Right lobe of liver (tissue), 6 donors: ENCODE data around the gene STARD4. TPM values are rescaled to one million over a fixed set of nuclear protein-coding genes. Genes with fewer than 3 reads are reported as not detected.

ENCODE experiments used
- ATAC-seq, 4 donors: fragments of 200-7000 bp; cut with Tn5 transposase; one replicate each; pipeline ENCODE4 v1.9.1; 2020; ENCODE audit warnings: mild to moderate bottlenecking in 4 of 4, moderate library complexity in 4 of 4
- DNase-seq, 3 donors: peaks; one replicate each; pipeline ENCODE4 v3.0.0-alpha.2; 2020
- H3K27ac ChIP-seq, 3 donors: fragments of 200-600 bp; one replicate each; pipeline ENCODE4 v1.8.0; 2022
- H3K27me3 ChIP-seq, 2 donors: fragments of 200-600 bp; one replicate each; pipeline ENCODE4 v1.8.0; 2022
- H3K36me3 ChIP-seq, 4 donors: fragments of 200-600 bp; sonication (generic) in 1 of 4; one replicate each; pipeline versions ENCODE4 v1.5.1 to v1.8.0; 2017 to 2022; ENCODE audit warnings: control low read depth in 1 of 4
- H3K4me1 ChIP-seq, 4 donors: fragments of 200-600 bp; sonication (generic) in 1 of 4; one replicate each; pipeline versions ENCODE4 v1.5.1 to v1.8.0; 2017 to 2022; ENCODE audit warnings: control low read depth in 1 of 4
- H3K4me3 ChIP-seq, 3 donors: fragments of 200-600 bp; one replicate each; pipeline ENCODE4 v1.8.0; 2022
- H3K9me3 ChIP-seq, 4 donors: fragments of 200-600 bp; sonication (generic) in 1 of 4; one replicate each; pipeline versions ENCODE4 v1.5.1 to v1.8.0; 2017 to 2022; ENCODE audit warnings: control low read depth in 1 of 4
- POLR2A ChIP-seq: fragments of 450-650 bp; IDR thresholded peaks from one replicate; pipeline ENCODE4 v1.6.1; 2017; ENCODE audit warnings: antibody characterized with exemption, mild to moderate bottlenecking
- WGBS: methylation state at CpG from one replicate; pipeline ENCODE4 v1.1.6; 2018; ENCODE audit warnings: low coverage, low lambda C conversion rate; ENCODE audit not compliant: insufficient coverage; ENCODE audit errors: missing lambda C conversion rate; 5-methylcytosine and 5-hydroxymethylcytosine counted together
- intact Hi-C, 2 donors: fragments of 100-400 bp; cut with DNase I; formaldehyde crosslinking; loops; one replicate each; pipeline versions ENCODE4 v1.11.2 to v1.14.1; 2022
- total RNA-seq, 6 experiments: library from RNA; depleted of rRNA in 2 of 6; stranded (reverse); fragments of >200 nt in 2 of 6; fragmentation: NEBNext Ultra II Directional in 3 of 6; extraction: Animal tissue kit (Norgen Biotek cat#: 25700) in 3 of 6; gene quantifications; one replicate each; pipeline versions ENCODE4 v1.1.0 to v1.2.4, GENCODE V29; 2016 to 2023
- TF ChIP-seq, protein P1 (sequence below), 4 donors: fragments of 200-600 bp in 3 of 4; fragments of 450-650 bp in 1 of 4; IDR thresholded peaks; one replicate each; pipeline versions ENCODE4 v1.5.1 to v1.8.0; 2016 to 2022; ENCODE audit warnings: antibody characterized with exemption in 4 of 4, mild to moderate bottlenecking in 2 of 4
- donor health status: DM: no; HTN: yes; CAD: no.
- donor health status: DM: no; HTN: no; CAD: no.
- donor health status: DM: no; HTN: no; CAD: no.
- donor health status: DM: no; HTN: yes; CAD: no.
- donor health status: DM: no; HTN: yes; CAD: no.

STARD4 gene
- total RNA-seq, 6 experiments from 2014 or later = 6.4 to 30.5 (median 18.1) TPM

DNA sequence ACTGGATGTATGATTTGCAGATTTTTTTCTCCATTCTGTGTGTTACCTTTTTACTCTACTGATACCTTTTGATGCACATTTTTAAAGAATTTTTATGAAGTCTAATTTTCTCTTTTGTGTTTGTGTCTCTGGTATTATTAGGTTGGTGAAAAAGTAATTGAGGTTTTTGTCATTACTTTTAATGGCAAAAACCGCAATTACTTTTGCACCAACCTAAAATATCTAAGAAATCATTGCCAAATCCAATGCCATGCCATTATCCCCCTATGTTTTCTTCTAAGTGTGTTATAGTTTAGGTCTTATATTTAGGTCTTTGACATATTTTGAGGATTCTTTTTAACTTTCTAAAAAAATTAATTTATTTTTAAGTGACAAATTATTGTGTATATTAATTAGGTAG, 43.4 kb upstream of the STARD4 start:
- no peak for ATAC-seq
- no peak overlapping the region for H3K4me3 ChIP-seq
- no peaks in the 10 kb centered on the region for H3K27me3 ChIP-seq
- H3K9me3 ChIP-seq = no peaks in the 10 kb centered on the region
- no peak for TF ChIP-seq POLR2A
- TF ChIP-seq, protein P1, sequence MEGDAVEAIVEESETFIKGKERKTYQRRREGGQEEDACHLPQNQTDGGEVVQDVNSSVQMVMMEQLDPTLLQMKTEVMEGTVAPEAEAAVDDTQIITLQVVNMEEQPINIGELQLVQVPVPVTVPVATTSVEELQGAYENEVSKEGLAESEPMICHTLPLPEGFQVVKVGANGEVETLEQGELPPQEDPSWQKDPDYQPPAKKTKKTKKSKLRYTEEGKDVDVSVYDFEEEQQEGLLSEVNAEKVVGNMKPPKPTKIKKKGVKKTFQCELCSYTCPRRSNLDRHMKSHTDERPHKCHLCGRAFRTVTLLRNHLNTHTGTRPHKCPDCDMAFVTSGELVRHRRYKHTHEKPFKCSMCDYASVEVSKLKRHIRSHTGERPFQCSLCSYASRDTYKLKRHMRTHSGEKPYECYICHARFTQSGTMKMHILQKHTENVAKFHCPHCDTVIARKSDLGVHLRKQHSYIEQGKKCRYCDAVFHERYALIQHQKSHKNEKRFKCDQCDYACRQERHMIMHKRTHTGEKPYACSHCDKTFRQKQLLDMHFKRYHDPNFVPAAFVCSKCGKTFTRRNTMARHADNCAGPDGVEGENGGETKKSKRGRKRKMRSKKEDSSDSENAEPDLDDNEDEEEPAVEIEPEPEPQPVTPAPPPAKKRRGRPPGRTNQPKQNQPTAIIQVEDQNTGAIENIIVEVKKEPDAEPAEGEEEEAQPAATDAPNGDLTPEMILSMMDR (IDR thresholded peaks at IDR 0.05) = no peak
- H3K27ac ChIP-seq = no peak overlapping the region
- WGBS = 73% methylated on average over 1 of the region's 1 CpG
- DNase-seq = no peak
- peaks cover 0 to under 1% (median 0%) of the 10 kb centered on the region in 4 donors for H3K4me1 ChIP-seq
- H3K36me3 ChIP-seq = no peaks in the 10 kb centered on the region
- intact Hi-C loops = loop anchor here in 1 of 2 donors (10.0 kb wide), 1 partner anchor 589 kb away; no protein-coding TSS in a partner anchor

- no peaks in the 10 kb centered on the region for H3K9me3 ChIP-seq
- intact Hi-C loops = loop anchor here in 1 of 2 donors (10.0 kb wide), 1 partner anchor 591 kb away; no protein-coding TSS in a partner anchor
- TF ChIP-seq, protein P1 (IDR thresholded peaks at IDR 0.05) = no peak
- no peak for TF ChIP-seq POLR2A
- ATAC-seq (no peak), DNase-seq (no peak)
- no peaks in the 10 kb centered on the region for H3K36me3 ChIP-seq
- H3K4me3 ChIP-seq = no peak overlapping the region
- H3K27ac ChIP-seq = no peak overlapping the region
- 93% methylated on average over 1 of the region's 1 CpG for WGBS
- H3K27me3 ChIP-seq = no peaks in the 10 kb centered on the region
- peaks cover 0 to 14% (median 0%) of the 10 kb centered on the region in 4 donors for H3K4me1 ChIP-seq
These were observed 41.5 kb upstream of the STARD4 start for GRCh38 chr5:111553868-111554267.

GRCh38 chr5:111552896-111553295, 40.6 kb upstream of the STARD4 start:
- DNase-seq (no peak), ATAC-seq (no peak)
- WGBS = 78% methylated on average over 1 of the region's 1 CpG
- Histone ChIP-seq H3K36me3 (no peaks in the 10 kb centered on the region), H3K27ac (no peak overlapping the region), H3K4me3 (no peak overlapping the region), H3K4me1 (peaks cover 0 to 16% (median 0%) of the 10 kb centered on the region in 4 donors), H3K27me3 (no peaks in the 10 kb centered on the region), H3K9me3 (no peaks in the 10 kb centered on the region)
- intact Hi-C loops = loop anchor here in 1 of 2 donors (10.0 kb wide), 1 partner anchor 592 kb away; no protein-coding TSS in a partner anchor
- TF ChIP-seq, protein P1 (IDR thresholded peaks at IDR 0.05) = no peak
- TF ChIP-seq POLR2A = no peak

DNA sequence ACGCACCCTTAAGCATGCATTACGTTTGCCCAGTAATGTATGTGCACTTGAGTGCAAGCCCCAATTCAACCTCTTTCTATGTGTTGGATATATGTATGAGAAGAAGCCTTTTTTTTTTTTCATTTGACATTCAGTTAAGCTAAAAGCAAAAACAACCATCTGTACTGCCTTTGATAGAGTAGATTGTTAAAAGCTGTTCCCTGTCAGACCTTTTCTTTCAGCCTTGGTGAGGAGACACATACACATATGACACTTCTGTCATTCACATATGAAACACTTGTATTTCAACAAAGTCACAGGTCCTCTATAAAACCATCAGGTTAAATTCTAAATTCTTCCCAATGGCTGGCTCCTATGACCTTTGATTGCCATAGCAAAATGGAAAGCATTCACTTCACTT, 40.2 kb upstream of the STARD4 start:
- WGBS = no CpG with 5 or more reads among the region's 2 CpGs
- H3K27ac ChIP-seq = no peak overlapping the region

More for the DNA sequence above, 40.2 kb upstream of the STARD4 start:
- Histone ChIP-seq H3K36me3 (no peaks in the 10 kb centered on the region), H3K4me1 (peaks cover 0 to 16% (median 0%) of the 10 kb centered on the region in 4 donors), H3K4me3 (no peak overlapping the region), H3K9me3 (no peaks in the 10 kb centered on the region), H3K27me3 (no peaks in the 10 kb centered on the region)
- ATAC-seq = no peak
- intact Hi-C loops = loop anchor here in 1 of 2 donors (10.0 kb wide), 1 partner anchor 592 kb away; no protein-coding TSS in a partner anchor
- TF ChIP-seq, protein P1 (IDR thresholded peaks at IDR 0.05) = no peak
- no peak for TF ChIP-seq POLR2A
- no peak for DNase-seq
